Measurements from ENCODE around the gene OBI1.

The OBI1 gene

DNA sequence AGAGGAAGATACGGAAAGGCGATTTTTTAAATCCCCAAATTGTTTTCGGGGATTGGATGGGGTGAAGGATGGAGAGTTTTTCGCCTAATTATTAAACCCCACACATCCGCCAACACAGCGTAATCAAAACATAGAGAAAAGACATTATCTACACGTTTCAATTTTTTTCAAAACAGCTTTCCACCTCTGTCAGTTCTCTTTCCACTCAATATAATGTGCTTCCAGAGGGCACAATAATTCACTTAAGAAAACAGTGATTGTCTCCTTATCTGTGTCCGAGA, 435 bp upstream of the OBI1 start:
- Histone ChIP-seq H3K27ac (ENCODE audit: insufficient read depth in 1 of 2, low read depth in 1 of 2, low read length in 2 of 2, poor library complexity in 1 of 2, severe bottlenecking in 2 of 2) (peak overlapping the region; percentile 46 to 81), H3K4me1 (ENCODE audit: control extremely low read depth in 1 of 4, control insufficient read depth in 4 of 4, insufficient read depth in 4 of 4, low read length in 3 of 4) (peaks cover 2 to 22% (median 13%) of the 10 kb centered on the region in 4 experiments), H3K27me3 (replicated peaks in 2 of 5; ENCODE audit: control insufficient read depth in 4 of 5, insufficient read depth in 5 of 5, low read length in 4 of 5) (no peaks in the 10 kb centered on the region), H3K9me3 (ENCODE audit: control extremely low read depth in 1 of 5, control insufficient read depth in 4 of 5, insufficient read depth in 2 of 5, low read depth in 1 of 5, low read length in 4 of 5) (no peaks in the 10 kb centered on the region), H3K36me3 (ENCODE audit: control insufficient read depth in 4 of 4, insufficient read depth in 4 of 4, low read length in 3 of 4) (peaks cover 0 to 11% (median 0%) of the 10 kb centered on the region in 4 experiments), H3K4me3 (ENCODE audit: control insufficient read depth in 1 of 7, extremely low read depth in 1 of 7, insufficient read depth in 4 of 7, low read depth in 2 of 7, low read length in 6 of 7) (peak overlapping the region in 6 of 7 experiments; percentile 81 to 95 (median 90))
- CTCF ChIA-PET = interaction anchor here (1.2 kb wide), 1 partner anchor 30 kb away, joined by 3 read pairs; no protein-coding TSS in a partner anchor
- WGBS (ENCODE audit: insufficient coverage) = 24% methylated on average over 4 of the region's 8 CpGs
- POLR2A ChIA-PET = no interaction called here
- peak in 1 of 3 donors; percentile 22 for DNase-seq

DNA sequence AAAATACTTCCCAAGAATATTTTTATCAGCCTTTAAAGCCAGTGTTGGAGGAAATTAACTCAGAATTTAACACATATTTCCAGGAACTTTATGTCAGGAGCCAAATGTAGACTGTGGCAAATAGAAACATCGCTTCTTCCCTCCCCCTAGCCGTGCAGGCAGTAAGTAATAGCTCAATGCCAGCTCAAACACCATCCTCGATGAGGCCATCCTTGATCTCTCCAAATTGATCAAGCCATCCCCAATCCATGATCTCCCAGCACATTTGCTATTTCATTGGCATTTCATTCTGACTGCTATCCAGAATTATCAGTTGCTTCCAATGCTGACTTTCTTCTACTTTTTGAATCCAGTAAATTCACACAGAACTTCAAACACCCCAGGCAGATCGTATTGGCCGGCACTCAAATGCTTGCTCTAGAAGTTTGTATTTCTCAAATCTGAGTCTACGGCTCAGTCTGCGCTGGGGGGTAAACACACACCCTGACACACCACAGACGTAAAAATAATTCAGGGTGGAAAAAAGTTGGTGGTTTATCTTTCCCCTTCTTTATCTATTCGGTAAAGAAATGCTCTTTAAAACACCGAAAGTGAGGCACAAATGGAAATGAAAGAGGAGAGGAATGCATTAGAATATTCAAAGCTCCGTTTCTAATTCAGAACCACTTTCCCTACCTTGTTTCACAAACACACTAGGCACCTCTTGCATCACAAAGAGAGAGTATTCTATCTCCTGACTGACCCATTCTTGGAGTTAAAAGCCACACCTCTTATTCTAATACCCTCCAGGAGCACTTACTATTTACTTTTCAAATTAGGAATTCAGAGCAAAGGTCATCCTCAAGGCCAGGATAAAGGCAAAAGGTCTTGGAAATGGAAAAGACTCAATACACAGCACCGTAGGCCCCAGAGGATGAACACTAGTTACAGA, 991 bp downstream of the OBI1 start:
- peaks cover 0 to 12% (median 0%) of the 10 kb centered on the region in 4 experiments for H3K36me3 ChIP-seq (ENCODE audit: control insufficient read depth in 4 of 4, insufficient read depth in 4 of 4, low read length in 3 of 4)
- H3K9me3 ChIP-seq (ENCODE audit: control extremely low read depth in 1 of 5, control insufficient read depth in 4 of 5, insufficient read depth in 2 of 5, low read depth in 1 of 5, low read length in 4 of 5) = no peaks in the 10 kb centered on the region
- WGBS (ENCODE audit: insufficient coverage) = 53% methylated on average over 5 of the region's 12 CpGs
- ChIA-PET CTCF (no interaction called here), POLR2A (no interaction called here)
- H3K4me1 ChIP-seq (ENCODE audit: control extremely low read depth in 1 of 4, control insufficient read depth in 4 of 4, insufficient read depth in 4 of 4, low read length in 3 of 4) = peaks cover 2 to 22% (median 13%) of the 10 kb centered on the region in 4 experiments
- peak overlapping the region; percentile 65 to 95 (median 90) for H3K4me3 ChIP-seq (ENCODE audit: control insufficient read depth in 1 of 7, extremely low read depth in 1 of 7, insufficient read depth in 4 of 7, low read depth in 2 of 7, low read length in 6 of 7)
- H3K27ac ChIP-seq (ENCODE audit: insufficient read depth in 1 of 2, low read depth in 1 of 2, low read length in 2 of 2, poor library complexity in 1 of 2, severe bottlenecking in 2 of 2) = peak overlapping the region; percentile 46 to 81
- DNase-seq = no peak
- no peaks in the 10 kb centered on the region for H3K27me3 ChIP-seq (replicated peaks in 2 of 5; ENCODE audit: control insufficient read depth in 4 of 5, insufficient read depth in 5 of 5, low read length in 4 of 5)

DNA sequence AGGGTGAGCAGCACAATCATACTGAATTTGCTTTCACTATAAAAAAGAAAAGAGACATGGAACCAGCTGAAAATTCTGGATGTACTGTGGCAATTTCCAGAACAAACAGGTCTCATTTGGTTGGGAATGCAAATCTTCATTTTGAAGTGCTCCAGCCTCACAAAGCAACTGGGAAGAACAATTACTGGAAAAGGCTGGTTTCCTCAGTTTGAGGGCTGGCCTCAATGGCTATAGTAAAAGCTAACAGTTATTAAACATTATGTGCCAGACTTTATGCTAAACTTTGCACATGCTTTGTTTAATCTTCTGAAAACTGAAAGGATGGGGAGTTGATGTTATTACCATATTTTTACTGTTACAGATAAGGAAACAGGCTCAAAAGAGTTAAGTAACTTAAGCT, 3.0 kb downstream of the OBI1 start:
- Histone ChIP-seq H3K27ac (ENCODE audit: insufficient read depth in 1 of 2, low read depth in 1 of 2, low read length in 2 of 2, poor library complexity in 1 of 2, severe bottlenecking in 2 of 2) (no peak overlapping the region), H3K9me3 (ENCODE audit: control extremely low read depth in 1 of 5, control insufficient read depth in 4 of 5, insufficient read depth in 2 of 5, low read depth in 1 of 5, low read length in 4 of 5) (no peaks in the 10 kb centered on the region), H3K4me1 (ENCODE audit: control extremely low read depth in 1 of 4, control insufficient read depth in 4 of 4, insufficient read depth in 4 of 4, low read length in 3 of 4) (peaks cover 2 to 22% (median 15%) of the 10 kb centered on the region in 4 experiments), H3K36me3 (ENCODE audit: control insufficient read depth in 4 of 4, insufficient read depth in 4 of 4, low read length in 3 of 4) (peaks cover 0 to 12% (median 0%) of the 10 kb centered on the region in 4 experiments), H3K4me3 (ENCODE audit: control insufficient read depth in 1 of 7, extremely low read depth in 1 of 7, insufficient read depth in 4 of 7, low read depth in 2 of 7, low read length in 6 of 7) (no peak overlapping the region), H3K27me3 (replicated peaks in 2 of 5; ENCODE audit: control insufficient read depth in 4 of 5, insufficient read depth in 5 of 5, low read length in 4 of 5) (no peaks in the 10 kb centered on the region)
- ChIA-PET POLR2A (no interaction called here), CTCF (interaction anchor here (0.8 kb wide), 1 partner anchor 9 kb away, joined by 3 read pairs; no protein-coding TSS in a partner anchor)
- no peak for DNase-seq

DNA sequence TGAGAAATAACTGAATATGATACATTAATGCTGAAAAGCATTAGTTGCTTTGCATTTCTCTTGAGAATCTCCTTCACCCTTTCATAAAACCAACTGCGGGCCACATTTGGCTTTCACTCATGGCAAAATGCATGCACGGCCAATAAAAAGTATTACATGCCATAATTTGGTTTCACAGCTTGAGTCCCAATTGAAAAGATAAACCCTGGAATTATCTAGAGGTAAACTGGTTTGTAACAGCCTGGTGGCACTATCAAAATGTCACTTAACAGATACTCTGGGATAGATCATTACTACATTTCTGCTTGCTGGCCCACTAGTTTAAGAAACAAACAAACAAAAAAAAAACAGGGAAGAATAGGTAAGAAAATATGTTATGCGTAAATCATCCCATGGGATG, 3.9 kb downstream of the OBI1 start:
- no peaks in the 10 kb centered on the region for H3K9me3 ChIP-seq (ENCODE audit: control extremely low read depth in 1 of 5, control insufficient read depth in 4 of 5, insufficient read depth in 2 of 5, low read depth in 1 of 5, low read length in 4 of 5)
- no peak overlapping the region for H3K27ac ChIP-seq (ENCODE audit: insufficient read depth in 1 of 2, low read depth in 1 of 2, low read length in 2 of 2, poor library complexity in 1 of 2, severe bottlenecking in 2 of 2)
- no peak overlapping the region for H3K4me3 ChIP-seq (ENCODE audit: control insufficient read depth in 1 of 7, extremely low read depth in 1 of 7, insufficient read depth in 4 of 7, low read depth in 2 of 7, low read length in 6 of 7)
- H3K36me3 ChIP-seq (ENCODE audit: control insufficient read depth in 4 of 4, insufficient read depth in 4 of 4, low read length in 3 of 4) = peaks cover 0 to 12% (median 0%) of the 10 kb centered on the region in 4 experiments
- H3K4me1 ChIP-seq (ENCODE audit: control extremely low read depth in 1 of 4, control insufficient read depth in 4 of 4, insufficient read depth in 4 of 4, low read length in 3 of 4) = peaks cover 7 to 26% (median 20%) of the 10 kb centered on the region in 4 experiments
- 100% methylated on average over 1 of the region's 3 CpGs for WGBS (ENCODE audit: insufficient coverage)
- H3K27me3 ChIP-seq (replicated peaks in 2 of 5; ENCODE audit: control insufficient read depth in 4 of 5, insufficient read depth in 5 of 5, low read length in 4 of 5) = no peaks in the 10 kb centered on the region
- DNase-seq = no peak
- ChIA-PET CTCF (interaction anchor here (0.8 to 1.3 kb wide), 2 partner anchors 8 to 30 kb away, joined by 3 read pairs; no protein-coding TSS in a partner anchor), POLR2A (no interaction called here)

DNA sequence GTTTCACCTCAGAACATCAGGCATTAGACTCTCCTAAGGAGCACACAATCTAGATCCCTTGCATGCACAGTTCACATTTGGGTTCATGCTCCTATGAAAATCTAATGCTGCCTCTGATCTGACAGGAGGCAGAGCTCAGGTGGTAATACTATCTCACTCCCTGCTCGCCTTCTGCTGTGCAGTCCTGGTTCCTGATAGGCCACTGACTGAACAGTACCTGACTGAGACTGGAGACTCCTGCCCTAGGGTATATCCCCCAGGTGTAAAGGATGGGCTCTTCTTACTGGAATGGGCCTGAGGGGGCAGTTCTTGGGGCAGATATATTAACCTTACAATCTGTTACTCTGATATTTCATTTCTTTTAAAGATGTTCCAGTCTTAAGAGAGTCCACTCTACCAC, 6.3 kb downstream of the OBI1 start:
- H3K36me3 ChIP-seq (ENCODE audit: control insufficient read depth in 4 of 4, insufficient read depth in 4 of 4, low read length in 3 of 4) = peaks cover 0 to 17% (median 0%) of the 10 kb centered on the region in 4 experiments
- no peaks in the 10 kb centered on the region for H3K27me3 ChIP-seq (replicated peaks in 2 of 5; ENCODE audit: control insufficient read depth in 4 of 5, insufficient read depth in 5 of 5, low read length in 4 of 5)
- no peak overlapping the region for H3K4me3 ChIP-seq (ENCODE audit: control insufficient read depth in 1 of 7, extremely low read depth in 1 of 7, insufficient read depth in 4 of 7, low read depth in 2 of 7, low read length in 6 of 7)
- peaks cover 17 to 30% (median 20%) of the 10 kb centered on the region in 4 experiments for H3K4me1 ChIP-seq (ENCODE audit: control extremely low read depth in 1 of 4, control insufficient read depth in 4 of 4, insufficient read depth in 4 of 4, low read length in 3 of 4)
- H3K27ac ChIP-seq (ENCODE audit: insufficient read depth in 1 of 2, low read depth in 1 of 2, low read length in 2 of 2, poor library complexity in 1 of 2, severe bottlenecking in 2 of 2) = no peak overlapping the region
- DNase-seq = no peak
- no peaks in the 10 kb centered on the region for H3K9me3 ChIP-seq (ENCODE audit: control extremely low read depth in 1 of 5, control insufficient read depth in 4 of 5, insufficient read depth in 2 of 5, low read depth in 1 of 5, low read length in 4 of 5)
- ChIA-PET CTCF (no interaction called here), POLR2A (no interaction called here)
- 88% methylated on average over 1 of the region's 1 CpG for WGBS (ENCODE audit: insufficient coverage)

DNA sequence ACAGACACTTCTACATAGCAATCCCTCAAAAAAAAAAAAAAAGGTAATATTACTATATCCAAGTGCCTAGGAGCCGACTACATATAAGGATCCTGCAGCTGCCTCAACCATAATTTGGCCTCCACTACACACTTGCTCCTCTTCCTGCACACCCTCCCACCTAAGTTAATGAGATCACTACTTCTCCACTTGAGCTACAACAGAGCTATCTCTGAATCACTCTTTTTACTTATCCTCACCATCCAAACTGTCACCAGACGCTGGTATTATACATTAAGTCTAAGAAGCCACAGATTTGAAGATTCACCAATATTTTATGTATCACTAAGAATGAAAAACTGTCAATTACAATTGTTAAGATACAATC, 8.3 kb downstream of the OBI1 start:
- H3K27ac ChIP-seq (ENCODE audit: insufficient read depth in 1 of 2, low read depth in 1 of 2, low read length in 2 of 2, poor library complexity in 1 of 2, severe bottlenecking in 2 of 2) = no peak overlapping the region
- no peaks in the 10 kb centered on the region for H3K27me3 ChIP-seq (replicated peaks in 2 of 5; ENCODE audit: control insufficient read depth in 4 of 5, insufficient read depth in 5 of 5, low read length in 4 of 5)
- DNase-seq = no peak
- peaks cover 17 to 28% (median 21%) of the 10 kb centered on the region in 4 experiments for H3K4me1 ChIP-seq (ENCODE audit: control extremely low read depth in 1 of 4, control insufficient read depth in 4 of 4, insufficient read depth in 4 of 4, low read length in 3 of 4)
- no peaks in the 10 kb centered on the region for H3K9me3 ChIP-seq (ENCODE audit: control extremely low read depth in 1 of 5, control insufficient read depth in 4 of 5, insufficient read depth in 2 of 5, low read depth in 1 of 5, low read length in 4 of 5)
- CTCF ChIA-PET = interaction anchor here (0.6 to 1.1 kb wide), 2 partner anchors 14 to 256 kb away, joined by 3 to 6 read pairs; no protein-coding TSS in a partner anchor
- no peak overlapping the region for H3K4me3 ChIP-seq (ENCODE audit: control insufficient read depth in 1 of 7, extremely low read depth in 1 of 7, insufficient read depth in 4 of 7, low read depth in 2 of 7, low read length in 6 of 7)
- POLR2A ChIA-PET = interaction anchor here (0.7 kb wide), 1 partner anchor 953 kb away, joined by 5 read pairs; no protein-coding TSS in a partner anchor
- WGBS (ENCODE audit: insufficient coverage) = 83% methylated on average over 1 of the region's 2 CpGs
- peaks cover 0 to 12% (median 0%) of the 10 kb centered on the region in 4 experiments for H3K36me3 ChIP-seq (ENCODE audit: control insufficient read depth in 4 of 4, insufficient read depth in 4 of 4, low read length in 3 of 4)
